NCI-H524 (cell line): ENCODE data around the gene AUTS2.
A peak's percentile ranks its signal among the peaks of the same experiment; 100 is the strongest.

Experiments used
- DNase-seq, 2 experiments: peaks; one replicate each; lab custom pipeline; 2025; lab: John Stamatoyannopoulos, UW

AUTS2 gene

DNA sequence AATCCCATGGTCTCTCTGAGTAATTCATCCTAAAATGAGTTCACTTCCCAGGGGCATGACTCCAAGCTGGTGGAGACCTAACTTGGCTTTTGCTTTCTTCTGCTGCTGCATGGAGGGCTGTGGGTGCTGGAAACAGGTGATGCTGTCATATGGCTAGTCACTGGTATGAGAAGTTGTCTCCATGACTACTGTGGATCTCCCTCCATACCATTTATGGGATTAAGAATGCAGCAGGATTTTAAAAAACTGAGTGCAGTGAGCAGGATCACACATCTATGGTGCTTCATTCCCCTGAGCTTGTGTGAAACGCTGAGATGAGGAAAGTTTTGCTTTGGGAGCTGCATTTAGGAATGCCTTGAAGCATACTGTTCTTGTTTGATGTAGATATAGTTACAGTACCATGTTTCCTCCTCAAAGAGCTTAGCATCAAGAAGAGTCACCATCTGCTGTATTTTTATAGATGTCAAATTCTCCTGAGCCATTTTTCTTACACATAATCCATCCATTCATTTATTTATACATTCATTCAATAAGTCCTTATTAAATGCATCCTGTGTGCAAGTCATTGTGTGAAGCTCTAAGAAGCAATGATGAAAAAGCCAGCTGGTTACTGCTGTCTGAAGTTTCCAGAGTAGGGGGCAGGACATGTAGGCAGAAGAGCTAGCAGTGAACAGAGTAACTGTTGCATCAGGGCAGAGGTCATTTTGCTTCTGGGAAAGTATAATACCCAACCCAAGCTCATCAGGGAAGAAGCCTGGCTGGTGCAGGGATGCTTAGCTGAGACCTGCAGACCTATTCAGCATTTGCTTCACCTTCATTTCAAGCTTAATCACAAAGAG is 534.8 kb downstream of the AUTS2 start:
- peak; percentile 54 to 84 for DNase-seq

DNA sequence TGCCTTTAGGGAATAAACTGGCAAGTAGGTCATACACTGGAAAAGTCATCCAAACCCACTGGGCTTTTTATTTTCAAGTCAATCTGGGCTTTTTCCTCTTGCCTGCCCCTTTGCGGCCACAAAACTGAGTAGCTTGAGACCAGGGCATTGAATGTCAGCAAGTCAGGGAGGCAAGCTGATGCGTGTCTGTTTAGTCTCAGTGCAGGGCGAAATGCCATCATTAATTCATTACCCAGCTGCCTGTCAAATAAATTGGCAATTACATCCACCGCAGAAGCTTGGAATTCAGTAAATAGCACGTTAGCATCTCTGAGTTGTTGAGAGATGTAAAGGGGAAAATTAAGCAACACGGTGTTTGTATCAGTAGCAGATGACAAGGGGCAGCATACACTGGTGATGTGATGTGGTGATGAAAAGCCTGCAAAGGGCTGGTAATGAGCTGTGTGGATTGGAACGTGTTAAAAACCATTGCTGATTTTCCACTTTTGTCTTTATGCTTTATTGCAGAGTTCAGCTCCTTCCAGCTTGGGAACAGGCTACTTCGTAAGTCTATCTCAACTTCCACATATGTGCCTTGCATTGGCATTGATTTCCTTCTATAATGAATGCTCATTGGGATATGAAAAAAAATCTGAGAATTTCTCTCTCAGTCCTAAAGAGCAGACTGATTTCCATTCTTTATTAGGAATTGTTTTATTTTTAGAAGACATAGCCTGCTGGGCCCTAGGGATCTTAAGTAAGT is 535.9 kb downstream of the AUTS2 start:
- peak in 1 of 2 experiments; percentile 2 for DNase-seq

DNA sequence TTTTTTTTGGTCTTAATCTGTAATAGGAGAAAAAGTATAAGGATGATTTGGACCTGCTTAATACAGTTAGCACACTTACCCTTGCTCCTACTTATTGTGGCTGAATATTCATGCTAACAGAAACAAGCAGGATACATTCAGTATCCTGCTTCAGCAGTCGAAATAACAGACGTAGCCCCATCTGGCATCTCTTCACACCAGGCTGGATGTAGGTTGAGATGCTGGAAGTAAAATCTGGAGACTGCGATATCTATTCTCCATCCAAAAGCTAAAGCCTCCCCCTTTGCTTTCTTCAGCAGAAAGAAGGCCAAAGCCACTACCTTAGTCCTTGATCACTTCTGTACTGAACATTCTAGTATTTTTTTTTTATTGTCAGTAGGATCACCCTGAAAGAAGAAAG is 537.4 kb downstream of the AUTS2 start:
- peak; percentile 46 to 85 for DNase-seq

DNA sequence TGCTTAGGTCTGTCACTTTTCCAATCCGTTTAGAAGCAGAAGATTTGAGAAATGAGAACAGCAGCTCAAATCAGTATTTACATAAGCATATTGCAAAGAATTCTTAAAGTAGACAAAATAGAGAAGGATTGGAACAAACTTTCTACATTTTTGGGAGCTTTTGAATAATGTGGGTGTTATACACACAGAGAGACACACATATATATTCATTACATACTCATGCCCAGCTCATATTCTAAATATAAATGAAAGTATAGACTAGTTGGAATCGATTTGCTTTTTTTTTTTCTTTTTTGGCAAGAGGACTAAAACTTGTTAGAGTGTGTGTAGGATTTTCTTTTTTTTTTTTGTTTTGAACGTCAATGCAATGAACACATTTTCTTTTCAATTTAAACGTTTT is 538.9 kb downstream of the AUTS2 start:
- DNase-seq: no peak

DNA sequence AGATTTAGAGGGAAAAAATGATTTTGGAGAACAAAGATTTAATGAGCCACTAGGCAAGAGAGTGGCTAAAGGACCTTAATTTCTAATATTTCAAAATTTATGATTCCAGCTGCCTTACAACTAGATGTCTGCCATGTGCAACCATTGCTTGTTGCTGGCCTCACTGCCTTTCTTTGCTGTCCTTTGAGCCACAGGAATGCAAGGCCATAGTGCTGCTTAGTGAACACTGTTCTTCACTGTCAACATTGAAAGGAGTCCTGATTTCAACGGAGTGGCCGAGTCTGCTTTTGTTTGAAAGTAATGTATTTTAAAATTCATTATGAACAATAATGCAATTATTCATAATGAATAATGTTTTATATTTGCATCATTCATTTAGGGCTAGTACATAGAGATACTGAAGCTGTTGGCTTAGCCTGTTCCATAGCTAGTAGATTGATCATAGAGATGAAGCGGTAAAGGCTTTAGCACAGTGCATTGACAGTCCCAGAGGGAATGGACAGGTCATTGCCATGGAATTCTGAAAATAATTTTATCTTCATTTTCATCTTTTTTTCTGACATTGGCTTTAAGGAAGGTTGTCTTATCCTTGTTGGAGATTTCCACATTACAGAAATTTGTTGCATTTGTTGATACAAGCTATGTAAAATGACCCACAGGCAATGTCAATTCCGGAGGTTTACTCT is 544.1 kb downstream of the AUTS2 start:
- DNase-seq: no peak

DNA sequence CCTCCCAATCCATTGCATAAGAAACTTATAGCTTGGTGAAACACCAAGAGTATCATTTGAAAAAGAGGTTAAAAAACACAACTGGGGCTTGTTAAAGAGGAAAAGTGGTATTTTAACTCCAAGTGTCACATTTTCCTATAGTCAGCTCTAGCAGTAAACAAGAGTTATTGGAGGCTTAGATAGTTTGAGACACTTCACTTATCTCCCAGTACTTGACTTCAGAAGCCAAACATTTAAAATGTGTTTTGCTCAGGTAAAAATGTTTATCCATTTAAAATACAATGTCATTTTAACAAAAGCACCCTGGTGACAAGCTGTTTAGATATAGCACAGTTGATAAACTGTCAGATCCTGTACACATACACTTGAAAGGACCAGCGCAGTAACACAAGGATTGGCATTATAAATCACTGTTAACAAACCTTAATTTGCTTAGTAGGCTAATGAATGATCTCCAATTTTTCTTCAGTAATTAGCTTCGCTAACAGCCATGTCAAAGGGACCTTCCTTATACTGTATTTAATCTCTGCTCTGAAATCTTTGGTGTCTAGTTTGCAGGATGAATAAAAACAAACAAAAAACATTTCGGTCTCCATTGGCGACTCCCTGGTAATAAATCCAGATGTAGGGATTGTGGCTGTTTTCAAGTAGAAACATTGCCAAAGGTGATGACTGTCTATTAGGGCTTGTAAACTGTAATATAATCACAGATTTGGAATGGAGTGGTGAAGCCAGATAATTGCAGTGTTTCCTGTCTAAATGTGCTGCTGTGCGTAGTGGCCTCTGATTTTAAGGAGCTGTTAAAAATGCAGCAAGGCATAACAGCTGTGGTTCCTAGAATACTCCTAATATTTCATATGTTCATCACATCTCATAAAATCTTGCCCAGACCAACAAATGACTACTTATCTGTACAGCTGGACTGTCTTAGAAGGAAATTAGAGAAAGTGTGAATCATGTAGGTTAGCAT is 545.1 kb downstream of the AUTS2 start:
- peak; percentile 8 to 76 for DNase-seq

DNA sequence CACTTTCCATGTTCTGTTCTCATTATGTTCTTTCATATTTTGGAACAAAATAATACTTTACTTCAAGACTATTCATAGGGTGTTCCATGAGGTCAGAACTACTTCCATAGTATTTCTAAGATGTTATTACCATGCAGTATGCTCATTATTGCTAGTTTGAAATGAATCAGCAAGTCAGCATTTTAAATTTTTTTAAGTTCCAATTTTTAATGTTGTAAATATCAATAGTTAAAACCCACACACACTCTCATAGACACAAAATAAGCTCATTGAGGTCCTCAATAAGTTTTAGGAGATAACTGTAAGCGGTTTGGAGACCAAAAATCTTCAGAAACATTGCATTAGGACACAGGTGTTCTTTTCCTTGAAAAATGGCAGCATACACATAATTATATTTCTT is 550.7 kb downstream of the AUTS2 start:
- no peak for DNase-seq

DNA sequence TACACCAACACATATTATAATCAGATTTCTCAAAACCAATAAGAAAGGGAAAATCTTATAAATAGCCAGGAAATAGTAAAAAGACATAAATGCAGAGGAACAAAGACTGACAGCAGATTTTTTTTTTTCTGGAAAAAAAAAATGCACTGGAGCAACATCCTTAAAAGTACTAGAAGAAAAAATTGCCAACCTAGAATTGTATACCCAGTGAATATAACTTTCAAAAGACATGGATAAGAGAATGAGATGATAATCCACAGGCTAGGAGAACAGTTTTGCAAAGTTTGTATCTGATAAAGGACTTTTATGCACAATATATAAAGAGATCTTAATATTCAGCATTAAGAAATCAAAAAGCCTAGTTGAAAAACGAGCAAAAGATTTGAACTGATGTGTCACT is 554.0 kb downstream of the AUTS2 start:
- no peak for DNase-seq

DNA sequence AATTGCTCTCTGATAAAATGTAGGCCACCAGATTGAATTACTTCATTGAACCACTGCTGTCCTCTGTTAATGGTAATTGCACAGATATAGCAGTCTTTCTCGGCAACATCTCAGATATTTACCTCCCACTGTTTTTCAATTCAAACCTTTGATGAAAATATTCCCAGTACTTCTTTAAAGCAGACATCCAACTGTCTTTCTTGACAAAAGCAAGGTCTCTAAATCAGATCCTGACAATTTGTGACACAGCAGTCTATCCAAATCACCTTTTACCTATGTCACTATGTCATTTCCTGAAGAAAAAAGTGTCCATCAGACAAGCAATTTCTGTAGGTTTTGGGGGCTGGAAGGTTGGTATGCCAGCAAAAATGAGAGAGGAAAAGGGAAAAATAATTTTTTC is 555.7 kb downstream of the AUTS2 start:
- DNase-seq: no peak

DNA sequence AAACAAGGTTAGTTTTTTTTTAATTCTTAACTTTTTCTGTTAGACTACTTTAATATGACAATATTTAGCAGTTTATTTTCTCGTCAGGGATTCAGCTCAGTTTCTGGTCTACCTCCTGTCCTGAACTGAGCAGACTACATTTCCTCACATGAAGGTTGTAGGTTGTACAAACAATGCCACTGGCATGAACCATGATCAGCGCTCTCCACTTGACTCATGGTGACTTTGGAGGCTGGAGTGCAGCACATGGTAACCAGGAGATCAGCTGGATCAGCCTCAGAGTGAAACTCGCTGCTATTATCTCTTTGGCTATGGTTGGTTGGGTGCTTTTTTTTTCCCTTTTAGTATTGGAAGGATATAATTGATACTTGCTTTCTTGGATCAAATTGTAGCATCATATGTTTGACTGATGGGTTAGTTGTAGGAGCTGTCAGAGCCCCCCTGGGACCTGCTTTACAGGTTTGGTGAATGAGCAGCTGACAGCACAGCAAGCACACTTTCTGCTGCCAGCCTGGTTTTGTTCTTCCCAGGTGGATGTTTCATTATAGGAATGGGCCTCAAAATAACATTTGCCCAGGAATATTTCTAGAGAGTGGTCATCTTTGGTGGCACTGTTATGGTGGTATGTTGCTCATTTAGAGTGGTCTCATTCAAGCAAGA is 556.4 kb downstream of the AUTS2 start:
- no peak for DNase-seq

DNA sequence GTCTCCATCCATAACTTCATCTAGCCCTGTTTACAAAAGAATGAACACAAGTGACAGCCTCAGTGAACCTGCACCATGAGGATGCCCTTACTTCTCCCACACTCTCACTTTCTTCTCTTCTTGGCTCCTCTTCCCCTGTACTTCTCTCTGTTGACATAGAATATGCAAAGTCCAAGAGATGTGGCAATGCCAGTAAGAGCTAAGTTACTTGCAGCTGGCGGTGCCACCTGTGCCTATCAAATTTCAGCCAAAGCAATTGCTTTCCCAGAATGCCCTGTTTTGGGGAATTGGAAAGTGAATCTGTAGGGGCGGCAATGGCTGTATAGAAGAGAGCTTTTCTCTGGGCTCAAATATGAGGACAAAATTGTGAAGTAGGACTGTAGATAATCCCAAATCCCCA is 557.8 kb downstream of the AUTS2 start:
- DNase-seq: peak; percentile 63 to 86

DNA sequence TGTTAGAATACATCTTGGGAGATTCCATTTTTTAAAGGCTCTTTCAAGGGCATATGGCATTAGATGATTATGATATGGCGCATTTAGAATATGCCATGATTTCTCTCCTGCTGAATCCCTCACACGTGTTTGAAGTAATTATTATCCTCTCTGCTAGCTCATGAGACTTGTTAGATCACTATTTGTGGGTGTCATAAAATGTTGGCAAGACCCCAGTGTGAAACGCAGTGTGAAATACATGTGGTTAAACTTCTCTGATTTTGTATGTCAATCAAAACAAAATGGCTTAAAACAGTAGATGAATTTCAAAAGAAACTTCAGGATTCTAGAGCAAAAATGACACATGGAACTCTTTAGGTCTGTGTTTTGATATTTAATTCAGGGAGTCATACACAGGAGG is 560.8 kb downstream of the AUTS2 start:
- no peak for DNase-seq

DNA sequence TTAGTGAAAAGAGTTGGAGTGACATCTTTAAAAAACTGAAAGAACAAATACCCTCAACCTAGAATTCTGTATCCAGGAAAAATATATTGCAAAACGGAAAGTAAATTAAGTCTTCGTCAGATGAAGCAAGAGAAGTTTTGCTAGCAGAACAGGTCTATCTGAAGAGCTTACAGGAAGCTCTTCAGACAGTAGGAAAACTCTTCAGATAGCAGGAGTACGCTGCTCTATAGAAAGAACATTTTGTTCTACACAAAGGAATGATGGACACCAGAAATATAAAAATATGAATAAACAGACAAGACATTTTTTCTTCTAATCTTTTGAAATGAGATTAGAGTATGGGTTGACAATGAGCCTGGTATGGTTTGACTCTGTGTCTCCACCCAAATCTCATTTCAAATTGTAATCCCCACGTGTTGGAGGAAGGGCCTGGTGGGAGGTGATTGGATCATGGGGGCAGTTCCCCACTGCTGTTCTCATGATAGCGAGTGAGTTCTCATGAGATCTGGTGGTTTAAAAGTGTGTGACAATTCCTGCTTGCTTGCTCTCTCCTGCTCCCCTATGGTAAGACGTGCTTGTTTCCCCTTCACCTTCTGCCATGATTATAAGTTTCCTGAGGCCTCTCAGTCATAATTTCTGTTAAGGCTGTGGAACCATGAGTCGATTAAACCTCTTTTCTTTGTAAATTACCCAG is 567.3 kb downstream of the AUTS2 start:
- DNase-seq: no peak

DNA sequence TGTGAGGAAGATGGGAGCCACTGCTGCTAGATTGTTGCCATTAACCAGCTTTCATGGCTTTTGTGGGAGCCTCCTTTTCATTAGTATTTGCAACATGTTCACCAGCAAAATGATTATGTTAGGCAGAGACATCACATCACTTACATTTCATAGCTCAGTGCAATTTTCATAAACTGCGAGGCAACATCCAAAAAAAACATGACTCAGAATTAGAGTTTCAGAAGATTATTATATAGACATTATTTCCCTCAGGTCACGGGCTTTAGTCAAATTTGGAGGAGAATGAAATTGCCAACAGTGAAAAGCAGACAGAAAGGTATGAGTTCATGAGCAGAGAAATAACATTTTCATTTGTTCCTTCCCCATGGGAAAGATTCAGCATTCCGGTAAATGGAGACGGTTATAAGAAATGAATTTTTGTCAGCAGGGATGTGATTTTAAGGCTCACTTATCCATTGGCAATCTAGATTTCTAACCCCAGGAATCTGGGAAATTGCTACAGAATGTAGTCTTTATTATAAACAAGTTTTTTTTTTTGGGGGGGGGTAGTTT is 573.2 kb downstream of the AUTS2 start:
- no peak for DNase-seq

DNA sequence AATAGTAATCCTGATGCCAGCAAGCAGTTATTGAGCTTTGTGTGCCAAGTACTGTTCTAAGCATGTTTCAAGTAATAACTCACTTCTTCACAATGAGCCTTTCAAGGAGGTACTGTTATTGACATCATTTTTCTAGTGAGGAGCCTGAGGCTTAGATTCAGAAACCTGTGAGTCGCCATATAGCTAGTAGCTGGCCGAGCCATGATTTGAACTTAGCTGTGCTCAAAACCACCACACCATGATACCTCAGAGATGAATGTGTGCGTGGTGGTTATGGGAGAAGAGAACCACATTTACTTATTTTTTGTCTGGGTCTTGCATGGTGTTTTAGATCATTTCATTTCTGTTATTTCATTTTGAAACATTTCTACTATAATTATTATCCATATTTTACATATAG is 578.9 kb downstream of the AUTS2 start:
- DNase-seq: no peak

DNA sequence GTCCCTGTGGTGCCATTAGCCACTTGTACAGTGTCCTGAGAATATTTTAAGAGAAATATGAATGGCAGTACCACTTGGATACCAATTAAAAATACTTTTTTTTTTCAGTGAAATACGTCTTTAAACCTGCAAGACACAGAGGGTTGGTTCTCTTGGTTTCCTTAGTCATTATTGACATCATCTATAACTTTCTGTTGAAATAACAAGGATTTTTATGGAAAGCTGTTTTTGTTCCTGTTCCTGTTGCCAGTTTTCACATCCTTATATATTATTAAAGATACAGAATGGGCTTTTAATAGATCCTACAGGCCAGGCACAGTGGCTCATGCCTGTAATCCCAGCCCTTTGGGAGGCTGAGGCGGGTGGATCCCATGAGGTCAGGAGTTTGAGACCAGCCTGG is 579.9 kb downstream of the AUTS2 start:
- no peak for DNase-seq

DNA sequence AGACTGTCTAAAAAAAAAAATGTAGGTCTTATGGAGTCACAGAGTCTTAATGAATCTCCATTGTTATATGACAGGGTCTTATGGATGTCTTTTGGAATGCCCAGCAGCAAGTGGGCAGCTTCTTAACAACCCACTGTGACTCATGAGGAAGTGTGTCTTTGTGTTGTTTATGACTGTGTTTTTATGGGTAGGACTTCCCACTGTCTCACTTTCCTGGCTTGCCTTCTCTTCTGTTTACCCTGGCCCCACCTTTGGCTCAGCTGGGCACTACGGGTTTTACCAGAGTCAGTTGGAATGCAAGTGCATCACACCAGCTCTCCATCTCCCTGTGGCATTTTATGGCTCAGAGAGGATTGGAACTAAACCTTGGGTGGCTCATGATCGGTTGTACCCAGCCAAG is 580.5 kb downstream of the AUTS2 start:
- no peak for DNase-seq

DNA sequence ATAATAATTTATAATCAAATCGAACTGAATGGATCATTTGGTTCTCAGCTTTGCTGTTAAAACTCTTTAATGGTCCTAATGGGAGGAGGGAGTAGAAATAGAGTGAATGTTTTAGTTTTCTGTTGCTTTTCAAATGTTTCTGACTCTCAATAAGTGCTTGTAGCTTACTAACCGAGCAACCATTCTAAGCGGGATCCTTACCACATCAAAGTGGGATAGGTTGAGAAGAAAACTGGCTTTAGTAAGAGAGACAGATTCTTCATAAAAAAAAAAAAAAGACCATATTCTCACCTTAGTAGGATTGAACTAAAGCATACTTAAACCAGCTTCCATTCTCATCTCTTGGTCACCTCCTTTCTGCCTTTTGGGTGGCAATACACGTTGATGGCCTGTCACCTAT is 584.2 kb downstream of the AUTS2 start:
- DNase-seq: no peak

DNA sequence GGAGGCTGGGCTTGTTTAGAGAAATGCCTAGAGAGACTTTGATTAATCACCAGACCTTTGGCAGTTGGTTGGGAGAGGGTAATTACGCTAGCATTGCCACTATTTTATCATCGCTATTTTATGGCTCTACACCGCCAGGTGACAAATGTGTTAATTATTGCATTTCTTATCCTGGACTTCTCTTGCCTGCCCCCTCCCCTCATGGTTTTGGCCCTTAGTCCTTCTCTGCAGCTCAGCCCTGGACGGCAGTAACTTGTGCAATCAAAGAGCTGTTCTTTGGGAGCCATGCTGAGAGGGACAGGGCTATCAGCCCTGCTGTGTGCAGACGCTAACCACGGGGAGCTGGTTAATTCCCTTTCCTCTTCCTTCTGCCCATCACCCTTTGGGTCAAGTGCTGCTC is 585.0 kb downstream of the AUTS2 start:
- no peak for DNase-seq
